GM18873 (cell line): ENCODE results near the gene CFAP410.
"Not testable (repeated sequence)": the region's sequence is repeated elsewhere in the genome, so short reads cannot be mapped to it uniquely, and the experiment has no call there.

ENCODE experiments used
- ATAC-seq: cut with Tn5 transposase; IDR thresholded peaks from one replicate; pipeline ENCODE4 v1.9.1; 2021; ENCODE audit warnings: mild to moderate bottlenecking, moderate library complexity, moderate number of reproducible peaks; ENCODE audit not compliant: unreplicated experiment, low FRiP score

CFAP410 gene

DNA sequence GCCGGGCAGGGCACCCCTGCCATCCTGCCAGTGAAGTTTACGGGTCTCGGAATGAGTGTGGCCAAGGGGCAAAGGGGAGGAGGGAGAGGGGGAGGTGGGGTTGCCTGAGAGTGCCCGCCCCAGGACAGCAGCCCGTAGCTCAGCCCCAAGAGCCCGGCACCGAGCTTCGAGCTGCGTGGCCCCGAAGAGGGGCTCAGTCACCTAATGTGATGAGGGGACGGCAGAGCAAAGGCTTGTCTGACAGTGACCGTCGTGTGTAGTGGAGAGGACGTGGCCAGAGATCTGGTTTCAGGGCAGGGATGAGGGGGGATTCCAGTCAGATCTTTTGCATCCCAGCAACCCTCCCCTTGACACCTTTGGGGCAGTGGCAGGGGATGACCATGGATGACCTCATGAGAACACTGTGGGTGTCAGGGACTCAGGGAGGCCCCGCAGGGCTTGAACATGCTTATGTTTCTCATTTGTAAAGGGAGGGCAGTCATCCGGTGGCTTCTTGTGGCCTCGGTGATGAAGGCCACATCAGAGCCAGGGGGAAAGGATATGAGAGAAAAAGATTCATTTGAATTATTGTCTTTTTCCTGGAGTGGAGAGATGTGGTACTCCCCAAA, 13.2 kb upstream of the CFAP410 start:
- ATAC-seq: no peak

GRCh38 chr21:44351535-44352252, 12.5 kb upstream of the CFAP410 start:
- ATAC-seq: no peak

GRCh38 chr21:44350773-44351481, 11.7 kb upstream of the CFAP410 start:
- ATAC-seq: no peak

DNA sequence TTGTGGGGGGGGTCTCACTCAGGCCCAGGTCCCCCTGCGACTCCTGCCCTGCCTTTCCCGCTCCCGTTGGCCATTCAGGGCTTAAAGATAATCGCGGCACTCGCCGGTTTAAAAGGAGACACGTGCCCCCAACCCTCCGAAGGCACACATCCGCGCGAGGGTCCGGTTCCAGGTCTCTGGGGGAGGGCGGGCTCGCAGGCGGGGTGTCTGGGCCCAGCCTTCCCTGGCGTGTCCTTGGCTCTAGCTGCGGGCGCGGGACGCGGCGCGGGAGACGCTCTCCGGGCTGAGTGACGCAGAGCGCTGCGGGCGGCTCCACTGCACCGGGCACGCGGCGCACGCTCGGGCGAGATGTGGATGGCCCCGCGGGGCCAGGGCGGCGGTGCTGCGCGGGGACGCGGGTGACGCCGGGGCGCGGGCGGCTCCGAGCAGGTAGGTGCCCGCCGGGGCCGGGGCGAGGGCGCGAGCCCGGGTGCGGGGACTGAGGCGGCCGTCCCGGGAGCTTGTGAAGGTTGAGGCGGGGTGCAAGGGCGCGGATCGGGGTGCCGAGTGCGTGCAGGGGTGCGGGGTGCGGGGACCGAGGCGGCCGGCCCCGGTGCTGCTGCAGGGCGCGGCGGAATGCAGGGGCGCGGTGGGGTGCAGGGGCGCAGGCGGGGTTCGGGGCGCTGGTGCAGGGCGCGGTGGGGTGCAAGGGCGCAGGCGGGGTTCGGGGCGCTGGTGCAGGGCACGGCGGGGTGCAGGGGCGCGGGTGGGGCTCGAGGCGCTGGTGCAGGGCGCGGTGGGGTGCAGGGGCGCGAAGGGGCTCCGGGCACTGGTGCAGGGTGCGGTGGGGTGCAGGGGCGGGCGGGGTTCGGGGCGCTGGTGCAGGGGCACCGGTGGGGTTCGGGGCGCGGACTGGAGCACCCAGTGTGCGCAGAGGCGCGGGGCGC, 10.9 kb upstream of the CFAP410 start:
- ATAC-seq: no peak

DNA sequence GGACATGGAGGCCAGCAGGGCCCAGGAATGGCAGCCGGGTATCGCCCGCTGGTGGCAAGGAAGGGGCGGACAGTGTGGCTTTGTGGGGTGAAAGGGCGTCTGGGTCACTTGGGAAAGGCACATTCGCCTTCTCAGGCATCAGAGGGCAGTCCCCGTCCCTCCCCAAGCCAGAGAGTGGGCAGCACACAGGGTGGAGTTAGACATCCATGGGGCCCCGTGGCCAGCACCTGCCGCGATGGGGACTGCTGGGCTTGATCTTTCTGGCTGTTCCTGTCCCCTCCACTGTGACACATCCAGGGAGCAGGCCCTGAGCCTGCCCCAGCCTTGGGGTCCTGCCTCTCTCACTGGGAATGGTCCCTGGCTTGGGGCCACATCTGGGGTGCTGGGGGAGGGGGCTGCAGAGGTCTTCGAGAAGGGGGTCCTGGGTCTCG, 10.2 kb upstream of the CFAP410 start:
- no peak for ATAC-seq

GRCh38 chr21:44348861-44349260, 9.7 kb upstream of the CFAP410 start:
- no peak for ATAC-seq

DNA sequence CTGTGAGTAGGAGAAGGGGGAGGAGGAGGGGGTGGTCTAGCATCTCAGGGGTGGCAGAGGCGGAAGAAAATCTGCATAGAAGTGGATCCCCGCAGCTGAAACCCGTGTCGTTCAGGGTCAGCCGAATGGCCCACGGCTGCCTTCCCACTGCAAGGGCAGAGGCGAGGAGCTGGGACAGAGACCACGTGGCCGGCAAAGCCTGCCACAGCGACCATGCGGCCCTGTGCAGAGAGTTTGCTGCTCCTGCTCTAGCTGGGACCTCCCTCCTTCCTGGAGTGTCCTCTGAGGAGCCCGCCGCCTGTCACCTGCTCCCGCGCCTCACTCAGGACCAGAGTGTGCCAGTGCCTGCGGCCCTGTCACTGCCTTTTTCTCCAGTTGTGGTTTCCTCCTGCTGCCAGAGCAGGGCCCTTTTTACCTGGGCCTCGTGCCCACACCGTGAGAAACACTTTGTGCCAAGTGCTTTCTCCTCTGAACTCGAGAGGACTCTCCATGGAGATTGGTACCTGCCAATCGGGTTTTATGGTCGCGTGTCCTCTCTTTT, 8.8 kb upstream of the CFAP410 start:
- ATAC-seq: no peak

DNA sequence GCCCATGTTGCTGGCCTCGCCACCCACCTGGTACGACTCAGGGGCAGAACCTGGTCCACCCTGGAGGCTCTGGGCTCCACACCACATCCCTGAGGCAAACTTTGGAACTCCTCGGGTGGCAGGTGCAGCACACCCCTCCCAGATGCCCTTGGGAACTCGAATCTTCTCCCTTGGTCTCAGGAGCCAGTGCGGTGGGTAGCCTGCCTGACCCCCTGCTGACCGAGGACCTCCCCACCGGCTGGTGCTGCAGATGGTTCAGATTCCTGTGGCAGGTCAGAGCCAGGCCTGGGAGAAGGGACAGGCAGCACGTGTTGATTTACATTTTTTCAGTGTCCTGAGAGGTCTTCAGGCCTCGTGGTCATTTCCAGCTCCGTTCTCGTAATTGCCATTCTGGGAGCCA, 6.3 kb upstream of the CFAP410 start:
- ATAC-seq: no peak

DNA sequence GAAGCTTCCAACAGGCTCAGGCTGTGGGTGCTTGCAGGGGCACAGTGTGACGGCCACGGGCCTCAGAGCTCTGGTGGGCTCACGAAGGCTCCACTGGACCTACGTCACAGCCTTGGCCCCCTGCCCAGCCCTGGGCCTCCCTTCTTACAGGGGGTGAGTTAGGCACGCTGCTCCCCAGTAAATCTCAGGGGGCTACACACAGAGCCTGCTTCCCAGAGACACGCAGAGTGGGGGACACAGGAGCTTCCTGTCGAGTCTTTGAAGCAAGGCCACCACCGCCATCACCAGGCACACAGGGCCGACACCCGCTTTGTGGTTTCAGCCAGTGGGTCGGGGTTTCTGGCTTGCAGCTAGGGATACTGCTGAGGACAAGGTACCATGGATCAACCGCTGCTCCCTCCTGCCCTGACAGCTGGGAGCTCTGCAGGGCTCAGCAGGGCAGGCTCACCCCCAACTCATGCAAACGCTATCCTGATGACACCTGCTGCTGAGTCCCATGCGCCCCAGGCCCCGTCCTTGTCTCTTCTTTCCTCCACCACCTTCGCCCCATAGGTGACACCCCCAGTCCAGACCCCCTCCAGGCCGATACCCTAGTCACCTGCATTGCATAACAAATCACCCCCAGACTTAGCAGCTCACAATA, 5.5 kb upstream of the CFAP410 start:
- no peak for ATAC-seq

- not testable (repeated sequence) for ATAC-seq
These were observed 3.8 kb upstream of the CFAP410 start for GRCh38 chr21:44342981-44343380.

GRCh38 chr21:44341726-44342458, 2.7 kb upstream of the CFAP410 start:
- not testable (repeated sequence) for ATAC-seq

GRCh38 chr21:44337941-44338895, 972 bp downstream of the CFAP410 start:
- no peak for ATAC-seq

GRCh38 chr21:44337449-44337848, 1.7 kb downstream of the CFAP410 start:
- no peak for ATAC-seq

GRCh38 chr21:44335266-44336059, 3.7 kb downstream of the CFAP410 start:
- no peak for ATAC-seq

GRCh38 chr21:44334329-44335030, 4.7 kb downstream of the CFAP410 start:
- ATAC-seq: no peak

- ATAC-seq: no peak
These were observed 5.5 kb downstream of the CFAP410 start for GRCh38 chr21:44333509-44334328.
